ENCODE measurements around the gene DHRS13. TPM values are rescaled to one million over a fixed set of nuclear protein-coding genes. Genes with fewer than 3 reads are reported as not detected.

DHRS13 gene
- total RNA-seq, 1 donor from 2014 or later: 25.9 TPM

- peak overlapping the region; percentile 91 for H3K27ac Mint-ChIP-seq
- peaks cover 11% of the 10 kb centered on the region for H3K4me1 Mint-ChIP-seq (ENCODE audit: low read depth)
- DNase-seq (ENCODE audit: low spot score, unreplicated experiment): peak; percentile 51
- peak overlapping the region; percentile 75 for H3K4me3 Mint-ChIP-seq (ENCODE audit: low read depth)
- no peaks in the 10 kb centered on the region for H3K27me3 Mint-ChIP-seq
- peaks cover 11% of the 10 kb centered on the region for H3K36me3 Mint-ChIP-seq (ENCODE audit: insufficient read depth)
- H3K9me3 Mint-ChIP-seq (ENCODE audit: low read depth): no peaks in the 10 kb centered on the region
- TF ChIP-seq CTCF (IDR thresholded peaks at IDR 0.05; ENCODE audit: unreplicated experiment): no peak
Observed at GRCh38 chr17:28901866-28902818, 737 bp downstream of the DHRS13 start.

- DNase-seq (ENCODE audit: low spot score, unreplicated experiment): no peak
- Mint-ChIP-seq H3K4me3 (ENCODE audit: low read depth) (no peak overlapping the region), H3K27me3 (no peaks in the 10 kb centered on the region), H3K27ac (no peak overlapping the region), H3K4me1 (ENCODE audit: low read depth) (peaks cover 19% of the 10 kb centered on the region), H3K36me3 (ENCODE audit: insufficient read depth) (peaks cover 7% of the 10 kb centered on the region), H3K9me3 (ENCODE audit: low read depth) (no peaks in the 10 kb centered on the region)
- no peak for TF ChIP-seq CTCF (IDR thresholded peaks at IDR 0.05; ENCODE audit: unreplicated experiment)
Observed at GRCh38 chr17:28900986-28901726, 1.7 kb downstream of the DHRS13 start.

GRCh38 chr17:28899212-28899815 is 3.6 kb downstream of the DHRS13 start:
- H3K4me1 Mint-ChIP-seq (ENCODE audit: low read depth): peaks cover 24% of the 10 kb centered on the region
- H3K9me3 Mint-ChIP-seq (ENCODE audit: low read depth): no peaks in the 10 kb centered on the region
- H3K36me3 Mint-ChIP-seq (ENCODE audit: insufficient read depth): peaks cover 7% of the 10 kb centered on the region
- H3K27me3 Mint-ChIP-seq: no peaks in the 10 kb centered on the region
- no peak for TF ChIP-seq CTCF (IDR thresholded peaks at IDR 0.05; ENCODE audit: unreplicated experiment)
- peak overlapping the region; percentile 78 for H3K27ac Mint-ChIP-seq
- no peak for DNase-seq (ENCODE audit: low spot score, unreplicated experiment)
- no peak overlapping the region for H3K4me3 Mint-ChIP-seq (ENCODE audit: low read depth)

- Mint-ChIP-seq H3K9me3 (ENCODE audit: low read depth) (no peaks in the 10 kb centered on the region), H3K27ac (no peak overlapping the region), H3K4me3 (ENCODE audit: low read depth) (peak overlapping the region; percentile 93), H3K4me1 (ENCODE audit: low read depth) (peaks cover 24% of the 10 kb centered on the region), H3K27me3 (no peaks in the 10 kb centered on the region), H3K36me3 (ENCODE audit: insufficient read depth) (peaks cover 7% of the 10 kb centered on the region)
- no peak for DNase-seq (ENCODE audit: low spot score, unreplicated experiment)
- TF ChIP-seq CTCF (IDR thresholded peaks at IDR 0.05; ENCODE audit: unreplicated experiment): no peak
Observed at GRCh38 chr17:28898527-28898955, 4.3 kb downstream of the DHRS13 start.
